Liver (tissue), 9 donors: ENCODE measurements around the gene PTGER2. TPM values are rescaled to one million over a fixed set of nuclear protein-coding genes. Genes with fewer than 3 reads are reported as not detected.

Experiments used
- DNase-seq: peaks from one replicate; pipeline ENCODE4 v3.0.0-alpha.2; 2017; ENCODE audit warnings: low spot score
- H3K27ac ChIP-seq, 2 donors: one replicate each; pipeline ENCODE4 v1.7.0; 2013; ENCODE audit warnings: inconsistent platforms in 2 of 2, low read length in 2 of 2, control low read depth in 1 of 2, low read depth in 1 of 2, mild to moderate bottlenecking in 1 of 2
- H3K27me3 ChIP-seq, 4 donors: one replicate each; pipeline versions ENCODE4 v1.6.1 to v1.7.0; 2013; ENCODE audit warnings: low read length in 3 of 4, inconsistent platforms in 1 of 4, mild to moderate bottlenecking in 1 of 4, moderate library complexity in 1 of 4; ENCODE audit not compliant: control insufficient read depth in 4 of 4, insufficient read depth in 4 of 4
- H3K36me3 ChIP-seq, 4 donors: one replicate each; pipeline versions ENCODE4 v1.6.1 to v1.7.0; 2013; ENCODE audit warnings: low read length in 3 of 4, mild to moderate bottlenecking in 3 of 4, low read depth in 1 of 4, moderate library complexity in 1 of 4; ENCODE audit not compliant: control insufficient read depth in 4 of 4, insufficient read depth in 3 of 4
- H3K4me1 ChIP-seq, 4 donors: one replicate each; pipeline versions ENCODE4 v1.6.1 to v1.7.0; 2013; ENCODE audit warnings: low read length in 3 of 4, mild to moderate bottlenecking in 3 of 4, moderate library complexity in 1 of 4; ENCODE audit not compliant: control insufficient read depth in 4 of 4, insufficient read depth in 4 of 4
- H3K4me3 ChIP-seq, 3 donors: one replicate each; pipeline versions ENCODE4 v1.6.1 to v1.7.0; 2013; ENCODE audit warnings: low read length in 3 of 3, control low read depth in 1 of 3, low read depth in 1 of 3, mild to moderate bottlenecking in 1 of 3
- H3K9ac ChIP-seq, 2 donors: one replicate each; pipeline ENCODE4 v1.7.0; 2013; ENCODE audit warnings: low read length in 2 of 2, mild to moderate bottlenecking in 2 of 2, moderate library complexity in 2 of 2, control low read depth in 1 of 2, low read depth in 1 of 2
- H3K9me3 ChIP-seq, 4 donors: one replicate each; pipeline versions ENCODE4 v1.6.1 to v1.7.0; 2013; ENCODE audit warnings: low read length in 3 of 4; ENCODE audit not compliant: control insufficient read depth in 4 of 4
- EGR1 ChIP-seq, 2 donors: IDR thresholded peaks; 2 replicates each; pipeline ENCODE4 v1.6.1; 2016 to 2018; ENCODE audit warnings: antibody characterized with exemption in 2 of 2, low read depth in 2 of 2
- FOXA2 ChIP-seq: IDR thresholded peaks from 2 replicates; pipeline ENCODE4 v1.6.1; 2016; ENCODE audit warnings: antibody characterized with exemption
- HNF4G ChIP-seq: IDR thresholded peaks from 2 replicates; pipeline ENCODE4 v1.6.1; 2016; ENCODE audit warnings: antibody characterized with exemption
- JUND ChIP-seq, 2 donors: IDR thresholded peaks; 2 replicates each; pipeline ENCODE4 v1.6.1; 2016; ENCODE audit warnings: antibody characterized with exemption in 2 of 2
- NR2F2 ChIP-seq: IDR thresholded peaks from 2 replicates; pipeline ENCODE4 v1.6.1; 2016; ENCODE audit warnings: antibody characterized with exemption
- RAD21 ChIP-seq, 2 donors: IDR thresholded peaks; 2 replicates each; pipeline ENCODE4 v1.6.1; 2016; ENCODE audit warnings: antibody characterized with exemption in 2 of 2, mild to moderate bottlenecking in 2 of 2
- RXRA ChIP-seq, 2 donors: IDR thresholded peaks; 2 replicates each; pipeline ENCODE4 v1.6.1; 2017 to 2018; ENCODE audit warnings: antibody characterized with exemption in 2 of 2, mild to moderate bottlenecking in 1 of 2
- SP1 ChIP-seq: IDR thresholded peaks from 2 replicates; pipeline ENCODE4 v1.6.1; 2018; ENCODE audit warnings: antibody characterized with exemption, mild to moderate bottlenecking
- TAF1 ChIP-seq: conservative IDR thresholded peaks from 2 replicates; pipeline ENCODE4 v1.6.1; 2016; ENCODE audit warnings: antibody characterized with exemption, mild to moderate bottlenecking
- YY1 ChIP-seq: IDR thresholded peaks from 2 replicates; pipeline ENCODE4 v1.6.1; 2016; ENCODE audit warnings: antibody characterized with exemption, mild to moderate bottlenecking
- WGBS: extraction: QIAGEN DNeasy Blood & Tissue Kit; methylation state at CpG from one replicate; pipeline ENCODE4 v1.1.7; 2013; 5-methylcytosine and 5-hydroxymethylcytosine counted together
- polyA plus RNA-seq, 2 donors: library from polyadenylated mRNA; stranded (reverse) in 1 of 2; unstranded in 1 of 2; fragments of 200-250 nt in 1 of 2; fragments of >200 nt in 1 of 2; fragmentation: Nextera tagmentation in 1 of 2; extraction: Ambion mirVana in 1 of 2; gene quantifications; one replicate each; pipeline versions ENCODE4 v1.2.1 to v1.2.3, GENCODE V29; 2013 to 2015
- total RNA-seq, 2 donors: library from RNA; depleted of rRNA; stranded (reverse); fragments of >200 nt; gene quantifications; one replicate each; pipeline ENCODE4 v1.2.3, GENCODE V29; 2014
- TF ChIP-seq, protein P1 (sequence below): IDR thresholded peaks from 2 replicates; pipeline ENCODE4 v1.6.1; 2016; ENCODE audit warnings: antibody characterized with exemption, mild to moderate bottlenecking
- TF ChIP-seq, protein P2 (sequence below): IDR thresholded peaks from 2 replicates; pipeline ENCODE4 v1.6.1; 2016; ENCODE audit warnings: antibody characterized with exemption
- donor health status: healthy.
- donor health status: healthy.
- donor health status: healthy.
- donor health status: healthy.
- donor health status: healthy.

PTGER2 gene
- total and polyA plus RNA-seq, 4 donors: 0.36 to 1.9 (median 0.81) TPM

DNA sequence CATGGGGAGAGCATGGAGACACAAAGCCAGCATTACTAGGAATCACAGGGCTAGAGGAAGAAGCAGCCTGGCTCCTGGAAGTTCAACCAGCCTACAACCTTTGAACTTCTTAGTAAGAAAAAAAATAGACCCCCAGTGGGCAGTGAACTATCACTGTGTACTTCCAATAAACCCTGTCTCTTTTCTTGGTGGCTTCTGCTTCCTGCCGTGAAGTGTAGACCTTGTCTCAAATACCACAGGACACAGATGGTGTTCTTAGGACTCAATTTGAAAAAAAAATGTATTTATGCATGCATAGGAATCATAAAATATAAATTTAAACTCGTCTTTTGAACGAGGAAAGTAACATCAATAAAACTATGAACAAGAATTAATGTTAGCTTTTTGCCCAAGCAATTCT, 3.6 kb upstream of the PTGER2 start:
- Histone ChIP-seq H3K36me3 (no peaks in the 10 kb centered on the region), H3K9ac (no peak overlapping the region), H3K4me1 (peaks cover 8 to 24% (median 17%) of the 10 kb centered on the region in 4 donors), H3K4me3 (no peak overlapping the region), H3K27ac (no peak overlapping the region), H3K9me3 (peaks cover 0 to 3% (median 0%) of the 10 kb centered on the region in 4 donors), H3K27me3 (peaks cover 0 to 8% (median 3%) of the 10 kb centered on the region in 4 donors)
- 81% methylated on average over 3 of the region's 3 CpGs for WGBS
- no peak for TF ChIP-seq YY1
- TF ChIP-seq TAF1: no peak
- TF ChIP-seq JUND (IDR thresholded peaks at IDR 0.05): no peak
- TF ChIP-seq SP1: no peak
- TF ChIP-seq RAD21 (IDR thresholded peaks at IDR 0.05): no peak
- no peak for TF ChIP-seq HNF4G
- no peak for TF ChIP-seq FOXA2
- TF ChIP-seq EGR1 (IDR thresholded peaks at IDR 0.05; ENCODE audit: low read depth in 2 of 2): no peak
- TF ChIP-seq, protein P1, sequence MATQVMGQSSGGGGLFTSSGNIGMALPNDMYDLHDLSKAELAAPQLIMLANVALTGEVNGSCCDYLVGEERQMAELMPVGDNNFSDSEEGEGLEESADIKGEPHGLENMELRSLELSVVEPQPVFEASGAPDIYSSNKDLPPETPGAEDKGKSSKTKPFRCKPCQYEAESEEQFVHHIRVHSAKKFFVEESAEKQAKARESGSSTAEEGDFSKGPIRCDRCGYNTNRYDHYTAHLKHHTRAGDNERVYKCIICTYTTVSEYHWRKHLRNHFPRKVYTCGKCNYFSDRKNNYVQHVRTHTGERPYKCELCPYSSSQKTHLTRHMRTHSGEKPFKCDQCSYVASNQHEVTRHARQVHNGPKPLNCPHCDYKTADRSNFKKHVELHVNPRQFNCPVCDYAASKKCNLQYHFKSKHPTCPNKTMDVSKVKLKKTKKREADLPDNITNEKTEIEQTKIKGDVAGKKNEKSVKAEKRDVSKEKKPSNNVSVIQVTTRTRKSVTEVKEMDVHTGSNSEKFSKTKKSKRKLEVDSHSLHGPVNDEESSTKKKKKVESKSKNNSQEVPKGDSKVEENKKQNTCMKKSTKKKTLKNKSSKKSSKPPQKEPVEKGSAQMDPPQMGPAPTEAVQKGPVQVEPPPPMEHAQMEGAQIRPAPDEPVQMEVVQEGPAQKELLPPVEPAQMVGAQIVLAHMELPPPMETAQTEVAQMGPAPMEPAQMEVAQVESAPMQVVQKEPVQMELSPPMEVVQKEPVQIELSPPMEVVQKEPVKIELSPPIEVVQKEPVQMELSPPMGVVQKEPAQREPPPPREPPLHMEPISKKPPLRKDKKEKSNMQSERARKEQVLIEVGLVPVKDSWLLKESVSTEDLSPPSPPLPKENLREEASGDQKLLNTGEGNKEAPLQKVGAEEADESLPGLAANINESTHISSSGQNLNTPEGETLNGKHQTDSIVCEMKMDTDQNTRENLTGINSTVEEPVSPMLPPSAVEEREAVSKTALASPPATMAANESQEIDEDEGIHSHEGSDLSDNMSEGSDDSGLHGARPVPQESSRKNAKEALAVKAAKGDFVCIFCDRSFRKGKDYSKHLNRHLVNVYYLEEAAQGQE: no peak
- no peak for TF ChIP-seq RXRA (IDR thresholded peaks at IDR 0.05)
- no peak for DNase-seq

GRCh38 chr14:52312931-52313355, 1.2 kb upstream of the PTGER2 start:
- TF ChIP-seq RXRA (IDR thresholded peaks at IDR 0.05): no peak
- TF ChIP-seq, protein P1: no peak
- no peak for TF ChIP-seq YY1
- TF ChIP-seq, protein P2, sequence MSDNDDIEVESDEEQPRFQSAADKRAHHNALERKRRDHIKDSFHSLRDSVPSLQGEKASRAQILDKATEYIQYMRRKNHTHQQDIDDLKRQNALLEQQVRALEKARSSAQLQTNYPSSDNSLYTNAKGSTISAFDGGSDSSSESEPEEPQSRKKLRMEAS: no peak
- no peak for TF ChIP-seq EGR1 (IDR thresholded peaks at IDR 0.05; ENCODE audit: low read depth in 2 of 2)
- no peak for TF ChIP-seq NR2F2
- no peak overlapping the region for H3K27ac ChIP-seq
- H3K9me3 ChIP-seq: peaks cover 0 to 3% (median 0%) of the 10 kb centered on the region in 4 donors
- H3K9ac ChIP-seq: no peak overlapping the region
- no peaks in the 10 kb centered on the region for H3K36me3 ChIP-seq
- DNase-seq: no peak
- H3K4me1 ChIP-seq: peaks cover 8 to 24% (median 17%) of the 10 kb centered on the region in 4 donors
- WGBS: 56% methylated on average over 5 of the region's 5 CpGs
- H3K4me3 ChIP-seq: peak overlapping the region in 1 of 3 donors; percentile 51
- H3K27me3 ChIP-seq: peaks cover 0 to 10% (median 3%) of the 10 kb centered on the region in 4 donors
